ENCODE measurements around the gene PAEP. TPM values are rescaled to one million over a fixed set of nuclear protein-coding genes. Genes with fewer than 3 reads are reported as not detected.

Gene PAEP
- polyA plus RNA-seq, 4 donors = not detected

DNA sequence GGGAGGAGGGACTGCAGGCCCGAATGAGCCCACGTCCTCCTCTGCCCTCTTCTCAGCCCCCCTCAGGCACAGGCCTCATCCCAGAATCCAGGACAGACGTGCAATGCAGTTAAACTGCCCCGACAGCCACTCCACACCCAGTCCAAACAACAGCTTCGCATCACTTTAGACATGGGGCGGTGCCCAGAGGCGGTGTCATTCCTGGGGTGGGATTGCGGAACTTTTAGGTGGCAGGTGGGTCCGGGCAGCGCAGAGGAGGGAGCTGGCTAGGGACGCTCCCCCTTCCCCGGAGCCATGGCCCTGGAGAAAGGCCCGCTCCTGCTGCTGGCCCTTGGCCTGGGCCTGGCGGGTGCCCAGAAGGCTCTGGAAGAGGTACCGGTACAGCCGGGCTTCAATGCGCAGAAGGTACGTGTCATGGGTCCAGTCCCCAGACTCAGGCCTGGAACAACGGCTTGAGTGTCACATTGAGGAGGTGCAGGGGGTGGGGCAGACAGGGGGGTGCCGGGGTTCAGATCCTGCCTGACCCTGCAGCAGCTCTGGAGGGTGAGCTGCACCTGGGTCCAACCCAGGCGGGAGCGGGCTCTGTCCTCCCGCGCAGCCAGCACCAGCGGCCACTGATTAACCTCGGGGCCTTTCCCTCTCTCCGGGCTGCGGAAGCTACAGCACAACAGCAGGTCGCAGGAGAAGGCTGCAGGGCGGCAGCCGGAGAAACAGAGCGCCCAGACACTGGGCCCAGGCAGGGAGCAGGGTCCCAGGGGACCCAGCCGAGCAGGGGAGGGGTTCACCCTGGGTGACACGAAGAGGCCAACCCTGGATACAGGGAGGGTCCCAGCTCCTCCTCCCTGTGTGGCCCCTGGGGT lies 52.6 kb downstream of the PAEP start:
- 57 to 74% (median 67%) methylated on average over 29 to 34 of the region's 34 CpGs for WGBS, 3 donors
- Histone ChIP-seq H3K4me1 (ENCODE audit: control insufficient read depth in 3 of 3, insufficient read depth in 2 of 3, low read depth in 1 of 3, low read length in 2 of 3) (no peaks in the 10 kb centered on the region), H3K9me3 (ENCODE audit: control insufficient read depth in 2 of 2, insufficient read depth in 1 of 2, low read depth in 1 of 2, low read length in 1 of 2) (no peaks in the 10 kb centered on the region), H3K27ac (ENCODE audit: low read depth in 1 of 3, low read length in 2 of 3) (no peak overlapping the region), H3K4me3 (ENCODE audit: low read depth in 1 of 3, low read length in 3 of 3) (no peak overlapping the region), H3K36me3 (ENCODE audit: control insufficient read depth in 3 of 3, insufficient read depth in 2 of 3, low read depth in 1 of 3, low read length in 3 of 3) (no peaks in the 10 kb centered on the region), H3K27me3 (ENCODE audit: control insufficient read depth in 3 of 3, insufficient read depth in 3 of 3, low read length in 3 of 3) (no peaks in the 10 kb centered on the region)
- FAIRE-seq = no peak
- DNase-seq = no peak

GRCh38 chr9:135614821-135615665 lies 53.5 kb downstream of the PAEP start:
- FAIRE-seq = no peak
- Histone ChIP-seq H3K27ac (ENCODE audit: low read depth in 1 of 3, low read length in 2 of 3) (no peak overlapping the region), H3K4me3 (ENCODE audit: low read depth in 1 of 3, low read length in 3 of 3) (no peak overlapping the region), H3K9me3 (ENCODE audit: control insufficient read depth in 2 of 2, insufficient read depth in 1 of 2, low read depth in 1 of 2, low read length in 1 of 2) (no peaks in the 10 kb centered on the region), H3K4me1 (ENCODE audit: control insufficient read depth in 3 of 3, insufficient read depth in 2 of 3, low read depth in 1 of 3, low read length in 2 of 3) (no peaks in the 10 kb centered on the region), H3K36me3 (ENCODE audit: control insufficient read depth in 3 of 3, insufficient read depth in 2 of 3, low read depth in 1 of 3, low read length in 3 of 3) (no peaks in the 10 kb centered on the region), H3K27me3 (ENCODE audit: control insufficient read depth in 3 of 3, insufficient read depth in 3 of 3, low read length in 3 of 3) (peaks cover 0 to 2% (median 0%) of the 10 kb centered on the region in 3 donors)
- WGBS, 3 donors = 55 to 72% (median 67%) methylated on average over 28 to 29 of the region's 29 CpGs
- DNase-seq = no peak

DNA sequence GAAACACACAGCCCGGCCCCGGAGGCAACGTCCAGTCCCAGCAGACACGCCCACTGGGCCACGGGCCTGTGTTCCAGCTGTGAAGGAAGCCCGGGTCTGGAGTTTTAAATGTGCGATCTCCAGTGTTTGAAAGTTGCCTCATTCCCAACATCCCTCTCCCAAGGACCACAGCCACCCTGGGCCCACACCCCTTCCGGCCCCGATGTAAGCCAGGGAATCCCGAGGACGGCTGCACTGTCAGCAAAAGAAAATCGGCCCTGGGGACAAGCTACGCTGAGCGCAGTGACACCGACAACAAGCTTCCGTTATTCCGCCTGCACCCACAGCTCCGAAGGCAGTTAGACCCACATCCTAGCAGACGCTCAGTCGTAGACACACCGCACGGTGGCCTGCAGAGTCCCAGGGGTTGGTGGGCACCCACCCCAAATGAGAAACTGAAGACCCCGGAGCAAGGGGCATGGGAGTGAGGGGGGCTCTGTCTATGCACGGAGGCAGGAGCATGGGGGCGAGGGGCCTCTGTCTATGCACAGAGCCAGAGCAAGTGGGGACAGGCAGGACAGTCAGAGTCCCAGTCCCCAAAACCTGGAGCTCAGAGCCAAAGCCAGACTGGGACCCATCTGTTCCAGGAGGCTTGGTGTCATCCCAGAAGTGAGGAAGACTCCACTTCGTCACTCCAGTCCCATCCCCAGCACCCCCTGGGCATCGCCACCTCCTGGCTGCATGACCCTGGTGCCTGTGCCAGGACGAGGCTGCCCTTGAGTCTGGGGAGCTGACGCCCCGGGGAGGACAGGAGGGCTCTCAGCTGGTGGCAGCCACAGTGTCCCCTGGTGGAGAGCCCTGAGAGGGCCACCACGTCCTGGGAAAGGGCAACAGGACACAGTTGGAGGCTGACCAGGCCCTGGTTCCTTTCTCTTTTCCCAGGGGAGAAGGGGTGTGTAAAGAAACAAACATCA lies 54.4 kb downstream of the PAEP start:
- DNase-seq (no peak), FAIRE-seq (no peak)
- H3K27me3 ChIP-seq (ENCODE audit: control insufficient read depth in 3 of 3, insufficient read depth in 3 of 3, low read length in 3 of 3) = peaks cover 0 to 2% (median 0%) of the 10 kb centered on the region in 3 donors
- 55 to 61% (median 61%) methylated on average over 31 of the region's 31 CpGs for WGBS, 3 donors
- no peak overlapping the region for H3K4me3 ChIP-seq (ENCODE audit: low read depth in 1 of 3, low read length in 3 of 3)
- no peaks in the 10 kb centered on the region for H3K36me3 ChIP-seq (ENCODE audit: control insufficient read depth in 3 of 3, insufficient read depth in 2 of 3, low read depth in 1 of 3, low read length in 3 of 3)
- no peak overlapping the region for H3K27ac ChIP-seq (ENCODE audit: low read depth in 1 of 3, low read length in 2 of 3)
- H3K4me1 ChIP-seq (ENCODE audit: control insufficient read depth in 3 of 3, insufficient read depth in 2 of 3, low read depth in 1 of 3, low read length in 2 of 3) = no peaks in the 10 kb centered on the region
- no peaks in the 10 kb centered on the region for H3K9me3 ChIP-seq (ENCODE audit: control insufficient read depth in 2 of 2, insufficient read depth in 1 of 2, low read depth in 1 of 2, low read length in 1 of 2)

Other genes with a start within 250 kb of the PAEP start
- gene PPP1R26, start 82.0 kb upstream of the PAEP start, polyA plus RNA-seq = 10 to 100 TPM in 2 of 4 donors, 1 to 10 TPM in 2; 6.5 to 16.6 (median 10.0) TPM
- 10 to 100 TPM; 32.4 to 65.9 (median 41.6) TPM for gene MRPS2, start 61.1 kb upstream of the PAEP start, polyA plus RNA-seq
- not detected for gene LCN1, start 40.3 kb upstream of the PAEP start, polyA plus RNA-seq
- under 1 TPM in 1 of 4 donors, not detected in 3; 0.09 TPM for gene OBP2A, start 15.6 kb upstream of the PAEP start, polyA plus RNA-seq
- not detected for gene GLT6D1, start 77.8 kb downstream of the PAEP start, polyA plus RNA-seq
- gene LCN9, start 101.6 kb downstream of the PAEP start, polyA plus RNA-seq = not detected
- gene SOHLH1, start 137.7 kb downstream of the PAEP start, polyA plus RNA-seq = not detected
- under 1 TPM in 2 of 4 donors, not detected in 2; 0.22 to 0.25 TPM for gene KCNT1, start 140.4 kb downstream of the PAEP start, polyA plus RNA-seq

Measured in small intestine (tissue), 7 donors.